ENCODE measurements around the gene INSRR.

INSRR gene

DNA sequence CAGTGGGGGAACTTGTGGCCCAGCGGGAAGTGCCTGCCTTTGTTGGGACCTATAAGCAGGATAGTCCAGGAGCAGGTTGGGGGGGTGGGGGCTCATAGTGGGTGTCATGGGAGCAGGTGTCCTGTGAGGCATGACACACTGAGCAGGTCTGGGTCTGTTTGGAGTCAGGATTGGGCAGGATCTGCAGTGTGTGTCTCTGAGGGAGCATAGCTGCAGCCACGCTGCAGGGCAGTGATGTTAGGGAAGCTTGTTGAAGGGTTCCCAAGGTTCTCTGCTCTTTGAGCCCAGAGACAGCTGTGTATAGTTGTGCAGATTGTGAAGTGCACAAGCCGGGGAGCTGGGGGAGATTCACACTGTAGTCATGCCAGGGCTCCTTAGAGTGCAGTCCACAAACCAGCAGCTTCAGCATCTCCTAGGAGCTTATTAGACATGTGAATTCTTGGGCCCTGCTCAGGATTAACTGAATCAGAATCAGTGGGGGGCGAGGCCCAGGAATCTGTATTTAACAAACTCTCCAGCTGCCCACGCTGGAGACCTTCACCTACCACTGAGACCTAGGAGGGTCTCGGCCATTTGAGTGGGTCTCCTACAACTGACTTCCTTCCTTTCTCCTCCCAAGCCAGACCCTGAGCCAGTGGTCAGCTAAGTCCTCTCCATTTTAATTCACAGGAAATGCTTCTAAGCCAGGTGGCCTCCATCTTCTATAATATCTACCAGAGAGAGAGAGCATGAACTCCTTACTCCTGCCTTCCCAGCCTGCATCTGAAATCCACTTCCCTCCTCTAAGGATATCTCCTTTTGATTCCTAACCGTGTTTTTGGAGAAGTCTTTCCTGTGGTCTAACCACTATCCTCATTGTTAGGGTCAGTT lies 11.1 kb downstream of the INSRR start:
- DNase-seq: no peak

- no peak for DNase-seq
These were observed 12.3 kb downstream of the INSRR start for GRCh38 chr1:156846643-156847042.

DNA sequence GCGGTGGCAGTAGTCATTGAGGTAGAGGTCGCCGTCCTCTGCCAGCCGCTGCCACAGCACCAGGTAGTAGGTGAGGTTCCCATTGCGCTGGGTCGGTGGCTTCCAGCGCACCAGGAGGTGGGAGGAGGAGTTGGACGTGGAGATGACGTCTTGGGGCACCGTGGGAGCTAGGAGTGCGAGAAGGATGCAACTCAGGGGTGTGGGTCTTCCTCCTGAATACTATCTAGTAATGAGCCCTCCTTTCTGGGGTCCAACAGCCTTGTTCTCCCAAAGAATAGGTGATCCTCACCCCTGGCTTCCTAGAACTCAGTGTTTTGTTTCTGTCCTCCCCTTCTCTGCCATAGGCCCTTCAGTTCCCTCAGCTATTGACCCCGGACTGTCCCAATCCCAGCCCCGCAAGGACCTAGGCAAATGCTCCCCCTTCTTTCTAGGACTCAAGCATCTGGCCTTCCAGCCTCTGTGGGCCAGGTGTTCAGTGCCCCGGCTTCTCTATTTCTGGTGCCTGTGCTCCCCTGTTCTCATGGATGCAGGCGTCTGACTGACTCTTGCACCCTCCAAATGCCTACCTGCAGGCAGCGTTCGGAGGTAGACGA lies 12.9 kb downstream of the INSRR start:
- DNase-seq: no peak

GRCh38 chr1:156845055-156845952 lies 13.6 kb downstream of the INSRR start:
- no peak for DNase-seq

- no peak for DNase-seq
These were observed 14.3 kb downstream of the INSRR start for GRCh38 chr1:156844638-156845037.

DNA sequence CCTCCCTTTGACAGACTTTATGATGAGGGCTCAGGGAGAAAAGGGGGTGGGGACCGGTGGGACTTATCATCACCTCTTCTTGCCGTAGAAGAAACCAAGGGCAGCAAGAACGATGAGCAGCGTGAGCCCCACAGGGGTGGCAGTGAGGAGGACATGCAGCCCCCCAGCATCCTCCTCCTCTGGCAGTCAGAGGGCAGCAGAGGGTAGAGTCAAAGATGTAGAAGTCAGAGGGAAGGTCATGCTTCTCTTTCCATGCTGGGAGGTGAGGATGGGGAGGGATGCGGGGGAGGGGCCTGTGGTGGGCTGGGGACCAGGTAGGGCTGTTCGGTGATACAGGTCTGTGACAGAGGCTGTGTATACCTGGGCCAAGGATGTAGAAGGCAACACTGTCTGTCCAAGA lies 14.8 kb downstream of the INSRR start:
- no peak for DNase-seq

- DNase-seq: no peak
These were observed 16.2 kb downstream of the INSRR start for GRCh38 chr1:156842618-156843300.

- no peak for DNase-seq
These were observed 17.5 kb downstream of the INSRR start for GRCh38 chr1:156841295-156841855.

- DNase-seq: no peak
These were observed 18.0 kb downstream of the INSRR start for GRCh38 chr1:156840898-156841279.

DNA sequence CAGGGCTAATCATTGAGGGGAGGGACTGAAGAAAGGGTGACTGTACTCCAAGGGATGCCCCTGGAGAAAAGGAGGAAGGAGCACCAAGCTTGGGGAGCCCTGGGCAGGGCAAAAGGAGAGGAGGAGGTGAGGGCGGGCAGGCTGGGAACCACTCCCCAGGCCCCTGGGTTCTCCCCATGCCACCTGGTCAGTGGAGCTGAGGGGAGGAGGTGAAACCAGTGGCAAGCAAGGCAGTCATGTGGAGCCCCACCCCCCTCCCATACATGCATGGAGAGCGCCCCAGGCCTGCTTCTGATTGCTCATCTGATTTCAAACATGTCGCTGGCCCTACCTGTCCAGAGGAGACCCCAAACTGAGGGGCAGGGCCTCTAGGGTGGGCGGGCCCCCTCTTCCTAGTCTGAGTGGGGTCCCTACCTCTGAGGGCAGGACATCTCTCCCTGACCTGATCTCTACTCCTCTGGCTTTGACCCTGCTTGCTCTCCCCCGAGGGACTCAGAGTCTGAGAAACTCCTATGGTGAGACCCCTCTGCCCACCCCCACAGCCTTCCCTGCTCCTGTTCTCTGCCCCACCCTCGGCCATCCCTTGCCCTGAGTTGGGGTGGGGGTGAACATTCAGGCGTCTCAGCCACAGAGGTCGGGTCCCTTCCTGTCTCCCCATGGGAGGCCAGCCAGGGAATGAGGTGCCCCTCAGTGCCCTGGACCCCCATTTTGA lies 18.6 kb downstream of the INSRR start:
- no peak for DNase-seq

- DNase-seq: no peak
These were observed 19.3 kb downstream of the INSRR start for GRCh38 chr1:156839426-156840109.

GRCh38 chr1:156838972-156839371 lies 19.9 kb downstream of the INSRR start:
- DNase-seq: no peak

DNA sequence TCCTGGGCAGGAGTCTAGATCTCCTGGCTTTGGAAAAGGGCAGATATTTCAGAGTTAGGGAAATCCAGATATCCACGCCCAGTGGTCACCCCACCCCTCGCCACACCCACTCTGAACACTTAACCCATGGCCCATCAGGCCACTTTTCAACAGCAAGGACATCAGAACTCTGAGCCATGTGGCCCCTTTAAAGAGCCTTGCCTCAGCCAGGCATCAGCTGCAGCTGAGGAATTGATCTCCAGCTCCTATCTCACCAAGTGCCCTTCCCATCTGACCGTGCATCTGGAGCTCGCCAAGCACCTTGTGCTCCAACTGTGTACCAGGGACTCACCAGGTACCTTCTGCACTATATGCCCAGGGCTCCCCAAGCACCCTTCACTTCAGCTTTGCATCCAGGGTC lies 22.0 kb downstream of the INSRR start:
- DNase-seq: no peak

- no peak for DNase-seq
These were observed 22.8 kb downstream of the INSRR start for GRCh38 chr1:156836041-156836654.

DNA sequence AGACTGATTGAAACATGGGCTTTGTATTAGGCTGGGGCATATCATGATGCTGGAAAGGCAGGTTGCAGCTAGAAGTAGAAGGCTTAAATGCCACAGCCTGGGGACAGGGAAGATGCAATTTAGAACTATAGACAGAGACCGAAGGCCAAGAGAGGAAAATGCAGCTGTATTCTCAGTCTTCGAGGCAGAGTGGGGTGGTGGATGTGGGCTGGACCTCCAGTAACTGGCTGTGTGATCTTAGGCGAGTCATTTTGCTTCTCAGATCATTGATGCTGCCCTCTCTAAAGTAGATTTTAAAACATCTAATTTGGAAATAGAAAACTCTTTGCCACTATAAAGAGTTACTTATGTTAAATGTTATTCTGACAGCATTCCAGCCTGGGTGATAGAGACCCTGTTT lies 24.6 kb downstream of the INSRR start:
- DNase-seq: no peak

- DNase-seq: no peak
These were observed 25.3 kb downstream of the INSRR start for GRCh38 chr1:156833603-156834002.

- DNase-seq: no peak
These were observed 26.5 kb downstream of the INSRR start for GRCh38 chr1:156832434-156832833.

GRCh38 chr1:156828400-156829124 lies 30.4 kb downstream of the INSRR start:
- DNase-seq: no peak

GRCh38 chr1:156826630-156827029 lies 32.3 kb downstream of the INSRR start:
- no peak for DNase-seq

- DNase-seq: no peak
These were observed 35.6 kb downstream of the INSRR start for GRCh38 chr1:156823210-156823790.

Measured in NCI-H1048 (cell line).